ENCODE data around the gene FA2H. TPM values are rescaled to one million over a fixed set of nuclear protein-coding genes. Genes with fewer than 3 reads are reported as not detected.

FA2H gene
- polyA plus RNA-seq, 2 of the 4 experiments (the other 2 are of a cell fraction): 5.6 to 7.1 TPM

DNA sequence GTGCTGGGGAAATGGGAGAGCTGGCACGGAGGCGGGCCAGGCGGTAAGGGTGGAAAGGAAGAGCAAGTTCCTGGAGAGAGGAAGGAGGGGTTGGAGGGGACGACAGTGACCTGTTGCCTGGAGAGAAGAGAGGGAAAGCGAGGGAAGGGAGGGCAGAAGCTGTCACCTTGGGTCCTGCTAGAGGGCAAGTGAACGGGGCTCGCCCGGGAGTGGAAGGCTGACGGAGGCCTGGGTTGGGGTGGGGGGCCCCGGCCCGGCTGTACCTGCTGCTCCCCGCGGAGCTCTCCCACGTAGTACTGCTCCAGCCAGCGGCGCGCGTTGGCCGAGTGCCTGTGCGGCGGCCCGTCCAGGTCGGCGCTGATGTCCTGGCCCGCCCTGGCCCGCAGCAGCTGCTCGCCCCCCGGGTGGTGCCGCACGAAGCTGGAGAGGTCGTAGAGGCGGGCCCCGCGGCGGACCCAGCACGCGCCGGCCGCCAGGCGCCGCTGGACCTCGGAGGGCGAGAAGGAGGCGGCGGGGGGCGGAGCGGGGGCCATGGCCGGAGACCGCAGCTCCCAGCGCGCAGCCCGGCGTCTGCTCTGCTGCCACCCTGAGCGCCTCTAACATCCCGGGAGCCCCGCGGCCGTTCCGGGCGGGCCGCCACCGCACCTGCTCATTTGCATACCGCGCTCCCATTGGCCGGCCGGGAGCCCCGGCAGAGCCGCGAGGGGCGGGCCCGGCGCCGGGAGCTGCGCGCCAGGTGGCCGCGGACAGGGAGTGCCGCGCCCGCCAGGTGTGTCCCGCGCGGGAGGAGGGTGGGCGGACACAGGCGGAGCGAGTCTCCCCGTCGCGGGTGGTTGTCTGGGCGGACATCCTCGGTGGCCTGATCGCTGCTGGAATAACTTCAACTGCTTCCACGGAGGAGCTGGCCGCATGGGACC lies at the start of gene FA2H (continued):
- TF ChIP-seq HDAC2 (IDR thresholded peaks at IDR 0.05) (no peak), MAFK (IDR thresholded peaks at IDR 0.05; ENCODE audit: partially characterized antibody) (no peak), FOSB (CRISPR knock-in tag; IDR thresholded peaks at IDR 0.05) (no peak), NFE2L2 (conservative IDR thresholded peaks at IDR 0.05; ENCODE audit: low read length) (no peak), BHLHE40 (IDR thresholded peaks at IDR 0.05; ENCODE audit: low read depth, low read length) (no peak), POLR2AphosphoS2 (conservative IDR thresholded peaks at IDR 0.05; ENCODE audit: low read length) (no peak), EP300 (IDR thresholded peaks at IDR 0.05) (no peak), PHF8 (IDR thresholded peaks at IDR 0.05; ENCODE audit: borderline replicate concordance, low read depth) (peak; percentile 14; the same call in 1 of the 2 replicates), NPAS2 (CRISPR knock-in tag; IDR thresholded peaks at IDR 0.05; ENCODE audit: borderline replicate concordance) (no peak), RNF2 (IDR thresholded peaks at IDR 0.05; ENCODE audit: borderline replicate concordance, low read depth) (no peak), RAD21 (conservative IDR thresholded peaks at IDR 0.05 in 1 of 2, IDR thresholded peaks at IDR 0.05 in 1 of 2) (peak in 1 of 2 experiments; percentile 44; a peak in 3 of 5 replicates), FOXS1 (CRISPR knock-in tag; IDR thresholded peaks at IDR 0.05) (no peak), CBX8 (IDR thresholded peaks at IDR 0.05) (no peak)

- ChIA-PET CTCF (interaction anchor here (0.8 to 13.9 kb wide), 5 partner anchors 22 to 108 kb away, joined by 3 to 161 read pairs (median 3); partner anchors contain the start of gene FA2H), POLR2A (no interaction called here)
- Histone ChIP-seq H3K27ac (no peak overlapping the region), H3K4me2 (no peak overlapping the region), H3K4me1 (no peaks in the 10 kb centered on the region), H3K9me3 (peaks cover 12% of the 10 kb centered on the region; the same call in 2 of the 3 replicates), H3K4me3 (no peak overlapping the region)
- no peak for DNase-seq (ENCODE audit: low read depth in 1 of 2, low spot score in 1 of 2)
- no peak for ATAC-seq
- WGBS (ENCODE audit: missing lambda C conversion rate): 58% methylated on average over 7 of the region's 7 CpGs
- TF ChIP-seq ZFP36 (IDR thresholded peaks at IDR 0.05; ENCODE audit: borderline replicate concordance, partially characterized antibody) (no peak), NPAS2 (CRISPR knock-in tag; IDR thresholded peaks at IDR 0.05; ENCODE audit: borderline replicate concordance) (no peak), PBX3 (IDR thresholded peaks at IDR 0.05) (no peak), ESRRA (IDR thresholded peaks at IDR 0.05; ENCODE audit: borderline replicate concordance, low read length) (no peak), FOSB (CRISPR knock-in tag; IDR thresholded peaks at IDR 0.05) (no peak)
- TF ChIP-seq, protein P1, sequence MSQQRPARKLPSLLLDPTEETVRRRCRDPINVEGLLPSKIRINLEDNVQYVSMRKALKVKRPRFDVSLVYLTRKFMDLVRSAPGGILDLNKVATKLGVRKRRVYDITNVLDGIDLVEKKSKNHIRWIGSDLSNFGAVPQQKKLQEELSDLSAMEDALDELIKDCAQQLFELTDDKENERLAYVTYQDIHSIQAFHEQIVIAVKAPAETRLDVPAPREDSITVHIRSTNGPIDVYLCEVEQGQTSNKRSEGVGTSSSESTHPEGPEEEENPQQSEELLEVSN (IDR thresholded peaks at IDR 0.05; ENCODE audit: borderline replicate concordance, low read depth): no peak
- no peak for FAIRE-seq
Observed at GRCh38 chr16:74817851-74818250, 43.2 kb upstream of the FA2H start.

DNA sequence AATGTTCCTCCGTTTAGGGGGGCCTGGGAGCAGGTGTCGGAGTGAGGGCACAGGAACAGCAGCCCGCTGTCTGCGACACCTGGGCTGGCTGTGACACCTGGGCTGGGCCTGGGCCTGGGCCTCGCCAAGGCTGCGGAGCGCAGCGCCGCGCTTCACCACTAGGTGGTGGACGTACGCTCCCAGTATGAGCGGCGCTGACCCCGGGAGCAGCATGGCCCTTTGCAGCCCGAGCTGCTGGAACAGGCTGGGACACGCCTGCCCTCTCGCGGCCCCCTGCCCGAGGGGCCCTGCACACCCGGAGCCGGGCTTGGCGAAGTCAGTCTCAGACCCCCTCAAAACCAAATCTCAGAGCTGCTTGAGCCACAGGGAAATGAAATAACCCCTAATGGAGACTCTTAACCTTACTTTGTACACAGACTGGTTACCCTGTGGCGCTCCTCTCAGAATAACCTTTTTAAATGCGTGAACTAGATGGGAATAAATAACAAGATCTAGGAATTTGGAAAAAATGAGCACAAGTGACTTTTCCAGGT lies 38.6 kb upstream of the FA2H start:
- 12% methylated on average over 15 of the region's 25 CpGs for WGBS (ENCODE audit: missing lambda C conversion rate)
- H3K9me3 ChIP-seq: no peaks in the 10 kb centered on the region
- peak overlapping the region; percentile 58 for H3K4me2 ChIP-seq
- no peak overlapping the region for H3K4me3 ChIP-seq
- peak; percentile 87 to 91 for DNase-seq (ENCODE audit: low read depth in 1 of 2, low spot score in 1 of 2)
- H3K27ac ChIP-seq: peak overlapping the region; percentile 39 to 74; a peak in 5 of 6 replicates
- FAIRE-seq: no peak
- POLR2A ChIA-PET: no interaction called here
- H3K4me1 ChIP-seq: no peaks in the 10 kb centered on the region
- CTCF ChIA-PET: interaction anchor here (0.6 to 13.9 kb wide), 44 partner anchors 8 to 560 kb away, joined by 3 to 161 read pairs (median 5); partner anchors contain the start of genes FA2H and MLKL
- peak; percentile 99 to 100 for ATAC-seq
- no peak for TF ChIP-seq KDM1A (IDR thresholded peaks at IDR 0.05; ENCODE audit: low read depth)
- TF ChIP-seq POLR2A (IDR thresholded peaks at IDR 0.05; ENCODE audit: low read length): no peak
- TF ChIP-seq POLR2AphosphoS2 (conservative IDR thresholded peaks at IDR 0.05; ENCODE audit: low read length): no peak
- no peak for TF ChIP-seq FOSL2 (IDR thresholded peaks at IDR 0.05)
- no peak for TF ChIP-seq FOSL2 (CRISPR knock-in tag; IDR thresholded peaks at IDR 0.05)
- TF ChIP-seq ZC3H11A (IDR thresholded peaks at IDR 0.05): no peak
- no peak for TF ChIP-seq RCOR1 (IDR thresholded peaks at IDR 0.05; ENCODE audit: low read depth, low read length)
- TF ChIP-seq RAD21 (conservative IDR thresholded peaks at IDR 0.05 in 1 of 2, IDR thresholded peaks at IDR 0.05 in 1 of 2): peak; percentile 88 to 96
- no peak for TF ChIP-seq JUN (IDR thresholded peaks at IDR 0.05)
- TF ChIP-seq EP300 (IDR thresholded peaks at IDR 0.05): no peak
- no peak for TF ChIP-seq NR3C1 (IDR thresholded peaks at IDR 0.05)
- peak; percentile 78 for TF ChIP-seq MYC (IDR thresholded peaks at IDR 0.05; ENCODE audit: borderline replicate concordance, low read length)
- no peak for TF ChIP-seq NPAS2 (CRISPR knock-in tag; IDR thresholded peaks at IDR 0.05; ENCODE audit: borderline replicate concordance)
- TF ChIP-seq, protein P2, sequence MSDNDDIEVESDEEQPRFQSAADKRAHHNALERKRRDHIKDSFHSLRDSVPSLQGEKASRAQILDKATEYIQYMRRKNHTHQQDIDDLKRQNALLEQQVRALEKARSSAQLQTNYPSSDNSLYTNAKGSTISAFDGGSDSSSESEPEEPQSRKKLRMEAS (IDR thresholded peaks at IDR 0.05): peak; percentile 87
- TF ChIP-seq MAFK (IDR thresholded peaks at IDR 0.05; ENCODE audit: partially characterized antibody): no peak
- TF ChIP-seq HOXB13 (CRISPR knock-in tag; IDR thresholded peaks at IDR 0.05; ENCODE audit: low read depth): no peak
- no peak for TF ChIP-seq FOSB (CRISPR knock-in tag; IDR thresholded peaks at IDR 0.05)
- TF ChIP-seq, protein P3, sequence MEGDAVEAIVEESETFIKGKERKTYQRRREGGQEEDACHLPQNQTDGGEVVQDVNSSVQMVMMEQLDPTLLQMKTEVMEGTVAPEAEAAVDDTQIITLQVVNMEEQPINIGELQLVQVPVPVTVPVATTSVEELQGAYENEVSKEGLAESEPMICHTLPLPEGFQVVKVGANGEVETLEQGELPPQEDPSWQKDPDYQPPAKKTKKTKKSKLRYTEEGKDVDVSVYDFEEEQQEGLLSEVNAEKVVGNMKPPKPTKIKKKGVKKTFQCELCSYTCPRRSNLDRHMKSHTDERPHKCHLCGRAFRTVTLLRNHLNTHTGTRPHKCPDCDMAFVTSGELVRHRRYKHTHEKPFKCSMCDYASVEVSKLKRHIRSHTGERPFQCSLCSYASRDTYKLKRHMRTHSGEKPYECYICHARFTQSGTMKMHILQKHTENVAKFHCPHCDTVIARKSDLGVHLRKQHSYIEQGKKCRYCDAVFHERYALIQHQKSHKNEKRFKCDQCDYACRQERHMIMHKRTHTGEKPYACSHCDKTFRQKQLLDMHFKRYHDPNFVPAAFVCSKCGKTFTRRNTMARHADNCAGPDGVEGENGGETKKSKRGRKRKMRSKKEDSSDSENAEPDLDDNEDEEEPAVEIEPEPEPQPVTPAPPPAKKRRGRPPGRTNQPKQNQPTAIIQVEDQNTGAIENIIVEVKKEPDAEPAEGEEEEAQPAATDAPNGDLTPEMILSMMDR (IDR thresholded peaks at IDR 0.05): peak; percentile 96
